Measurements from ENCODE around the gene PC.

- TF ChIP-seq CTCF (IDR thresholded peaks at IDR 0.05) (no peak), POLR2A (IDR thresholded peaks at IDR 0.05) (no peak)
These were observed 147.5 kb downstream of the PC start for GRCh38 chr11:66810576-66811185.
